NCI-H2107 treated with DMSO at 0.1 percent for 48 hours (cell line): ENCODE data around the gene DNMBP.
"Not testable (repeated sequence)": the region's sequence is repeated elsewhere in the genome, so short reads cannot be mapped to it uniquely, and the experiment has no call there.

ENCODE experiments used
- DNase-seq: peaks from one replicate; lab custom pipeline; 2025; ENCODE audit not compliant: unreplicated experiment; lab: John Stamatoyannopoulos, UW

DNMBP gene

GRCh38 chr10:99985637-99986036, 24.1 kb downstream of the DNMBP start:
- DNase-seq, result not testable (repeated sequence)

DNA sequence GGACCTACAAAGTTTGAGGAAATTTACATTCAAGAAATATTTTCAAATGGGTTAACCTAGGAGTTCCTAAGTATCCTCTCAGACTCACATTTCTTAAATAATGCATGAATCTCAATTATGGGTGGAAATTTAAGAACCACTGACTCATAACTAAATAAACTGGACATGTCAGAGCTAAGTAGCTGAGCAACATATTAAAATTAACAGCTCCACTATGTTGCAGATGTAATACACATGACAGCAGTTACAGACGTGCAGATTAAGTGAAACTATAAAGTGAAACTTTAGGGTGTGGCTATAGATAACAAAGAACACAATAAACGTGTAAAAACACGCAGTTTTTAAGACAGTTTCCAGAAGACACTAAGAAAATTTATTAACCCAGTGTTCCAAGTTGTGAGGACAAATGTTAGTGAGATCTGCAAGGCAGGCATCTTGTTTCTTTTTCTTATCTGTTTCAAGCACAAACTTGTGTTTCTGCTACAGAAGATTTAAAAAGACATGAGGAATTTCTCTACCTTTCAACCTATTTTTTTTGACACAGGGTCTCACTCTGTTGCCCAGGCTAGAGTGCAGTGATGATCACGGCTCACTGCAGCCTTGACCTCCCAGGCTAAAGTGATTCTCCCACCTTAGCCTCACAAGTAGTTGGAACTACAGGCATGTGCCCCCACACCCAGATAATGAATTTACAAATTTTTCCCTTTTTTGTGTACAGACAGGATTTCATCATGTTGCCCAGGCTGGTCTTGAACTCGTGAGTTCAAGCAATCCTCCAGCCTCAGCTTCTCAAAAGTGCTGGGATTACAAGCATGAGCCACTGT, 25.3 kb downstream of the DNMBP start:
- no peak for DNase-seq

- no peak for DNase-seq
These were observed 26.3 kb downstream of the DNMBP start for GRCh38 chr10:99983280-99983988.

GRCh38 chr10:99982728-99983127, 27.0 kb downstream of the DNMBP start:
- DNase-seq, result no peak

GRCh38 chr10:99981581-99982199, 28.1 kb downstream of the DNMBP start:
- DNase-seq, result no peak

GRCh38 chr10:99979066-99979685, 30.6 kb downstream of the DNMBP start:
- no peak for DNase-seq

DNA sequence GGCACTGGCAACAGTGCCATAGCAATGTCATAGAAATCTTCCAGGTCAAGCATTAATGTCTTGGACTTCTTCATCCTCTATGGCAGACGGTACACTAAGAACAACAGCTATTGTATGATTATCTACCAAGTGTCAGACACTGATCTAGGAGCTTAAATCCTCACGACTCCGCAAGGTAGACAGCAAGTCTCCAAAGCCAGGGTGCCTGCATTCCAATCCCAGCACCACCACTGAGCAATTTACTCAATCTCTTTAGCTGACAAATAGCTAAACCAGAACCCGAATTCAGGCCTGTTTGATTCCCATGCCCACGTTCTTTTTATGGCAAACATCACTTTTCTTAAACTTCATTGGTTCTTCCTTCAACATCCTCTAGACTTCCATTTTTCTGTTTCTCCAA, 31.8 kb downstream of the DNMBP start:
- no peak for DNase-seq

DNA sequence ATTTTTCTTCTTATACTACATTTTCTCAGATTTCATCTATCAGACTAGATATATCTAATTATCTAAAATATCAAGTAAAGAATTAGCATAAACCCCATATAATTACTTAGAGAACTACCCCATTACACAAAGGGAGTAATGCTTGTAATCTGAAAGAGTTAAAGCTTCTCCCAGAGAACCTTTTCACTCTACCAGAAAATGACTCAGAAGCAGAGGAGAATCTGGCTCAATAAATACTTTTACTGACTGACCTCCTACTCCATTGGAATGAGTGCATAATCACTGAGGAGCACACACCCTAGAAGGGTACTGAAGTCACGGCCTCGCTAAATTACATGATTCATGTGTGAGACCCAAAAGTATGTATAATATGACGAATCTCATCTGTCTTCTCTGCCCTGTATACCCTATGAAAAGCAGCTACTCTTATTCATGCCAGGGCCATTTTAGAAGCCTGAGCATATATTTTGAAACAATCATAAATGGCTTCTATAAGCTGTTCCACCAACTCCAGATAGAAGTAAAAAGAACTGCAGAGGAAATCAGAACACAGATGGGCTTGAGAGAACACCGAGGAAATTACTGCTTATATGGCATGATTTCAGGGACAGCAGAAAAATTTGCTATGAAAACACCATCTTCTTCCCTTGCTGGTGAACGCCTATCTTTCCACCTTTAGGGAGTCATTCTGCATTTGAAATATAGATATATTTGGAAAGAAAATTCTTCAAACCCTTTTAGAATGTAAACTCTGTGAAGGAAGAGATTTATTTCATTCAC, 32.7 kb downstream of the DNMBP start:
- DNase-seq, result no peak

GRCh38 chr10:99975942-99976809, 33.6 kb downstream of the DNMBP start:
- no peak for DNase-seq

DNA sequence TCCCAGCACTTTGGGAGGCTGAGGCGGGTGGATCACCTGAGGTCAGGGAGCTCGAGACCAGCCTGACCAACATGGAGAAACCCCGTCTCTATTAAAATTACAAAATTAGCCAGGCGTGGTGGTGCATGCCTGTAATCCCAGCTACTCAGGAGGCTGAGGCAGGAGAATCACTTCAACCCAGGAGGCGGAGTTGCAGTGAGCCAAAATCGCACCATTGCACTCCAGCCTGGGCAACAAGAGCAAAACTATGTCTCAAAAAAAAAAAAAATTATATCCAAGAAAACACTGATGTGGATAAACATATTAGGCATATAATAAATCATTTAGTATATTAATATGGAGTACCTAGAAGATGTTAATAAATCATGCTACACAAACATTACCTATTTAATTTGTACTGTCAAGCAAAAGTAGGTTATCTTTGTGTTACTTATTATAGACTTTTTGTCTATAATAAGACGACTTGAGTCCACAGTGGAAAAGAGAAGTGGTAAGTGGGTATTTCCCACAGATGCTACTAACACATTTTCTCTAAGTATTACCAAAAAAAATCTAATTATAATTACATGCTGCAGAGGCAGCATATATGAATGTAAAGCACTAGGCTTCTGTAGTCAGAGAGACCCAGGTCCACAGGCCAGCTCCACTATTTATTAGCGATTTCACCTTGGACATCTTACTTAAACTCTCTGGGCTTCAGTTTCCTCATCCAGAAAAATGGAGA, 34.5 kb downstream of the DNMBP start:
- no peak for DNase-seq

- no peak for DNase-seq
These were observed 36.6 kb downstream of the DNMBP start for GRCh38 chr10:99973190-99973589.

- DNase-seq, result no peak
These were observed 41.8 kb downstream of the DNMBP start for GRCh38 chr10:99967961-99968360.

- no peak for DNase-seq
These were observed 43.4 kb downstream of the DNMBP start for GRCh38 chr10:99966306-99966705.

DNA sequence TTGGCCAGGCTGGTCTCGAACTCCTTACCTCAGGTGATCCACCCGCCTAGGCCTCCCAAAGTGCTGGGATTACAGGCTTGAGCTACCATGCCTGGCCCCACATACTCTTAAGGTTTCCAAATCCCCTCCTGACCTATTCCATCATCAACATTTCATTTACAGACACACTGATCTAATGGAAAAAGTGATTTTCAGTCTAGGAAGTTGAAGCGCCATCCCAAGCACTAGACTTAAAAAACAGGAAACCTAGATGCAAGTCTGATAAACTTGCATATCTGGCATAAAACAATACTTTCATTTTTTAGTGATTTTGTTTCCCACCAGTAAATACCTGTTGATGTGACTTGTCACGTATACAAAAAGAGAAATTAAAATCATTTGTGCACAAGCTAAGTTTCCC, 44.0 kb downstream of the DNMBP start:
- DNase-seq, result no peak

GRCh38 chr10:99964791-99965190, 45.0 kb downstream of the DNMBP start:
- no peak for DNase-seq

DNA sequence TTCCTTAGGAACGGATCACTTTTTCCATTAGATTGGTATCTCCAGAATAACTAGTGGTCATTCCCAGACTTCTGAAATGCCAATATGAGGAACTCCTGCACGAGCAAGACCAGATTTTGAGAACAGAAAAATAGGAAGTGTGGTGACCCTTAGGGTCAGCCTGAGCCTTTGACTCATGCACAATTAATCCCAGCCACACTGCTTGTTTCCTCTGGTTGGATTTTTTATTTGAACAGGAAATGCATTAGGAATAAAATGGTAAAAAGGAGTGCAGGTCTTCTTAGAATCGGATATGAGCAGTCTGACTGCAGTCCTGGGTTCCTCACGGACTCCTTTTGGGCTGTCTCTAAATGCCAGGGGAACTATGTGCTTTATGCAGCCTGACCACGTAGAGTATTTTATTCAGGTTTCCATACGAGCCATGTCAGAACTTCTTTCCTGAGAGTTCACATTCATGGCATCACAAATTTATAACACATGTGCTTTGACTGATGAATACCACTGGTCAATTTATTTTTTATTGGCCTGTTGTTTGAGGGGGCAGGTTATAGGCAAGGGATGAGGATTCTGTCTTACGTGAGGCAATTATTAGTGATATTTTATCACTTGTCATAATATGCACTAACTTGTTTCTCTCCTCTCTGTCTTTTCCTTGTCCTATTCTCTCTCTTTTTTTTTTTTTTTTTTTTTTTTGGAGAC, 46.1 kb downstream of the DNMBP start:
- not testable (repeated sequence) for DNase-seq

DNA sequence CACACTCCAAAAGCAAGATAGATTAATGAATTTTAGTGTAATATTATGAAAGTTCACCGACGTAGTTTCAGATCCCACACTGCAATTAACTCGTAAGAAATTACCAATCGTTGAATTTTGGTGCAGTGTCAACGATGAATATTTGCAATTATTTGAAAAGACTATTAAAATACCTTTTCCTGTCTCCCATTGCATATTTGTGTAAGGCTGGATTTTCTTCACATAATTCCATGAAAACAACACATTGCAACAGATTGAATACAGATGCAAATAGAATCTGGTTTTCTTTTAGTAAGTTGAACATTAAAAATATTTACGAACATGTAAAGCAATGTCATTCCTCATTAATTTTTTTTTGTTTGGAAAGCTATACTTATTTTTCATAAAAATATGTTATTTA, 50.9 kb downstream of the DNMBP start:
- no peak for DNase-seq

- DNase-seq, result no peak
These were observed 51.4 kb downstream of the DNMBP start for GRCh38 chr10:99958302-99958701.

DNA sequence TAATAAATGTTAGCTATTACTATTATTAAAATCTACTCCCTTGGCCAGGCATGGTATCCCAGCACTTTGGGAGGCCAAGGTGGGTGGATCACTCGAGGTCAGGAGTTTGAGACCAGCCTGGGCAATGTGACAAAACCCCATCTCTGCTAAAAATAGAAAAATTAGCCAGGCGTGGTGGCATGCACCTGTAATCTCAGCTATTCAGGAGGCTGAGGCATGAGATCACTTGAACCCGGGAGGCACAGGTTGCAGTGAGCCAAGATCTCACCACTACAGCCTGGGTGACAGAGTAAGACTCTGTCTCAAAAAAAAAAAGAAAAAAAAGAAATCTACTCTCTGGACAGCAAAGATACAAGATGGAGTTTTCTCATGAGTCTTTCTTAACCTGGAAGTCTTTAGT, 56.2 kb downstream of the DNMBP start:
- DNase-seq, result not testable (repeated sequence)
